Astrocyte of the spinal cord (primary cell): Measurements from ENCODE around the gene DRAM2.

Experiments used
- DNase-seq: peaks from one replicate; pipeline ENCODE4 v3.0.0; 2011; ENCODE audit warnings: low read depth, low spot score
- H3K4me3 ChIP-seq: 2 replicates; pipeline ENCODE4 v1.5.1; 2011; ENCODE audit warnings: low read depth, mild to moderate bottlenecking, low read length, moderate library complexity
- CTCF ChIP-seq: IDR thresholded peaks from 2 replicates; pipeline ENCODE4 v1.5.1; 2012; ENCODE audit warnings: low read depth, mild to moderate bottlenecking, low read length, inconsistent platforms
- in situ Hi-C: cut with HindIII; loops from 2 replicates; pipeline ENCODE4 v1.10.0; 2017; ENCODE audit warnings: low sequenced_read_pairs

Gene DRAM2

GRCh38 chr1:111145963-111146768 lies 6.3 kb upstream of the DRAM2 start:
- H3K4me3 ChIP-seq: no peak overlapping the region
- no peak for DNase-seq
- no peak for TF ChIP-seq CTCF
- in situ Hi-C loops: no loop called here

GRCh38 chr1:111145542-111145941 lies 5.6 kb upstream of the DRAM2 start:
- H3K4me3 ChIP-seq: no peak overlapping the region
- in situ Hi-C loops: no loop called here
- DNase-seq: no peak
- TF ChIP-seq CTCF: no peak

- in situ Hi-C loops: no loop called here
- no peak for DNase-seq
- H3K4me3 ChIP-seq: no peak overlapping the region
- no peak for TF ChIP-seq CTCF
Observed at GRCh38 chr1:111142356-111142975, 2.6 kb upstream of the DRAM2 start.

GRCh38 chr1:111141245-111142220 lies 1.6 kb upstream of the DRAM2 start:
- in situ Hi-C loops: no loop called here
- DNase-seq: no peak
- H3K4me3 ChIP-seq: peak overlapping the region; percentile 94
- no peak for TF ChIP-seq CTCF

GRCh38 chr1:111140680-111140967 lies 731 bp upstream of the DRAM2 start:
- TF ChIP-seq CTCF: no peak
- peak overlapping the region; percentile 94 for H3K4me3 ChIP-seq
- in situ Hi-C loops: no loop called here
- no peak for DNase-seq

- DNase-seq: peak; percentile 67
- peak overlapping the region; percentile 94 for H3K4me3 ChIP-seq
- no peak for TF ChIP-seq CTCF
- in situ Hi-C loops: no loop called here
Observed at GRCh38 chr1:111139324-111139955, 453 bp downstream of the DRAM2 start.
